GM18867 (cell line): Measurements from ENCODE around the gene UGT1A10.

ENCODE experiments used
- ATAC-seq: cut with Tn5 transposase; IDR thresholded peaks from one replicate; pipeline ENCODE4 v1.9.1; 2021; ENCODE audit warnings: mild to moderate bottlenecking, moderate library complexity; ENCODE audit not compliant: unreplicated experiment

UGT1A10 gene

DNA sequence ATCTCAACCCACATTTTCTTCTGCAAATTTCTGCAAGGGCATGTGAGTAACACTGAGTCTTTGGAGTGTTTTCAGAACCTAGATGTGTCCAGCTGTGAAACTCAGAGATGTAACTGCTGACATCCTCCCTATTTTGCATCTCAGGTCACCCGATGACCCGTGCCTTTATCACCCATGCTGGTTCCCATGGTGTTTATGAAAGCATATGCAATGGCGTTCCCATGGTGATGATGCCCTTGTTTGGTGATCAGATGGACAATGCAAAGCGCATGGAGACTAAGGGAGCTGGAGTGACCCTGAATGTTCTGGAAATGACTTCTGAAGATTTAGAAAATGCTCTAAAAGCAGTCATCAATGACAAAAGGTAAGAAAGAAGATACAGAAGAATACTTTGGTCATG, 131.8 kb downstream of the UGT1A10 start:
- ATAC-seq = no peak

- no peak for ATAC-seq
Measured at GRCh38 chr2:233769260-233769659, 133.0 kb downstream of the UGT1A10 start.

- no peak for ATAC-seq
Measured at GRCh38 chr2:233772153-233772552, 135.9 kb downstream of the UGT1A10 start.

- no peak for ATAC-seq
Measured at GRCh38 chr2:233772583-233772982, 136.3 kb downstream of the UGT1A10 start.

DNA sequence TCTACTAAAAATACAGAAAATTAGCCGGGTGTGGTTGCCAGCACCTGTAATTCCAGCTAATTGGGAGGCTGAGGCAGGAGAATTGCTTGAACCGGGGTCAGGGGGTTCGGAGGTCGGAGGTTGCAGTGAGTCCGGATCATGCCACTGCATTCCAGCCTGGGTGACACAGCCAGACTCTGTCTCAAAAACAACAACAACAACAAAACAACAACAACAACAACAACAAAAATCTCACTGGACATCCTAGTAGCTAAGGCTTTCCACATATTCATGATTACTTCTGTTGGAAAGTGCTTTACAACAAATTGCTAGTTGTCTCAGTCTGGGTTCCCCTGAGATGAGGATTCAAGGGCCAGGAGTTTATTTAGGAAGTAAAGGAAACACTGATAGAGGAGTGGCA, 137.6 kb downstream of the UGT1A10 start:
- no peak for ATAC-seq

DNA sequence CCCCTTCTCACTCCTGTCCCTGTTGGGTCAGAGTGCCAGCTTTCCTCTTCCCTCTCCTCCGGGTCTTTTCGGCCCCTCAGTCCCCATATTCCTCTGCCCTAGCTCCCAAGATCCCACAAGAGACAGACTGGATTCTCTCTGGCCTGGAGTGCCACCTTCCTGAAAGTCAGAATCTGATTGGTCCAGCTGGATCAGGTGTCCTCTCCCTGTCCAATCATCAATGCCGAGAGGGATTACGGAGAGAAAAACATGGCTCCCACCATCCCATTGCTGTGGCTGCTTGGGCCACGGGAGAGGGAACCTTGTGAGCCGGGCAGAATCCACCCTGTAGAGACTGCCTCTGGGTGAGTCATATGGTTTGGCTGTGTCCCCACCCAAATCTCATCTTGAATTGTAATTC, 139.2 kb downstream of the UGT1A10 start:
- ATAC-seq = no peak

DNA sequence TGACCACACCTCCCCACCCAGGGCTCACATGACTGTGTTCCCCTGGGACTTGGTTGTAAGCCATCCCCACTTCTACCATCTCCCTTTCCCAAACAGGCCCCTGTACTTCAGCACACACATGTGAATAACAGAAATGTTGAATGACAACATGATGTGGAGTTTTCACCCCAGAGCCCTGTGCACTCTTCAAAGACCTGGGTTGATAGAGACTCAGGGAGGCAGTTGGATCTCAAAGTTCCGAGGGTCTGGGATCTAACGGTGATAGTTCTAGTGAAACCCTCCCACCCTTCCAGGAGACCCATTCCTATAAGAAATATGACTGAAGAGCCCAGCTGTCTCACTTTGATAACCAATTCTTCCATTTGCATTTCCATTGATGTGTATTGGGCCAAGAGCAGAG, 141.8 kb downstream of the UGT1A10 start, which contains the start of gene MROH2A:
Gene MROH2A, plus strand, starts transcription at position 301 of the 400 bp plus-strand sequence. CDS start 1,029 bp downstream, outside the sequence.
- ATAC-seq = no peak

DNA sequence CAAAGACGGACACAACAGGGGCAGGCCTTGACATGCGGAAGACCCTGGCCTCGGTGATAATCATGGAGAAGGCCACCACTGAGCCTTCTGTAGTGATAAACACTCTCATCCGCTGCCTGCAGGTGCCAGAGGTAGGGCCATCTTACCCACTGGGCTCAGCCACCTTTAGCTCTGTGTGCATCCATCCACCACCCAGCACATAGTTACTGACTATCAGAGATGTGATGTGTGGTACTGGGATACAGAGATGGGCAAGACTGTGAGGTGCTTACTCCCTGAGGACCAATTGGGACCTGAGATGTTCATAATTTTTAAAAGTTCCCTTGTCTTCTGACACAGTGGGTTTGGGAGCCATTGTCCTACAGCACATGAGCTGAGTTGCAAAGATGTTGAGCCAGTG, 143.5 kb downstream of the UGT1A10 start:
- ATAC-seq = no peak

GRCh38 chr2:233780771-233781170, 144.5 kb downstream of the UGT1A10 start:
- no peak for ATAC-seq

- ATAC-seq = no peak
Measured at GRCh38 chr2:233789554-233789953, 153.3 kb downstream of the UGT1A10 start.

DNA sequence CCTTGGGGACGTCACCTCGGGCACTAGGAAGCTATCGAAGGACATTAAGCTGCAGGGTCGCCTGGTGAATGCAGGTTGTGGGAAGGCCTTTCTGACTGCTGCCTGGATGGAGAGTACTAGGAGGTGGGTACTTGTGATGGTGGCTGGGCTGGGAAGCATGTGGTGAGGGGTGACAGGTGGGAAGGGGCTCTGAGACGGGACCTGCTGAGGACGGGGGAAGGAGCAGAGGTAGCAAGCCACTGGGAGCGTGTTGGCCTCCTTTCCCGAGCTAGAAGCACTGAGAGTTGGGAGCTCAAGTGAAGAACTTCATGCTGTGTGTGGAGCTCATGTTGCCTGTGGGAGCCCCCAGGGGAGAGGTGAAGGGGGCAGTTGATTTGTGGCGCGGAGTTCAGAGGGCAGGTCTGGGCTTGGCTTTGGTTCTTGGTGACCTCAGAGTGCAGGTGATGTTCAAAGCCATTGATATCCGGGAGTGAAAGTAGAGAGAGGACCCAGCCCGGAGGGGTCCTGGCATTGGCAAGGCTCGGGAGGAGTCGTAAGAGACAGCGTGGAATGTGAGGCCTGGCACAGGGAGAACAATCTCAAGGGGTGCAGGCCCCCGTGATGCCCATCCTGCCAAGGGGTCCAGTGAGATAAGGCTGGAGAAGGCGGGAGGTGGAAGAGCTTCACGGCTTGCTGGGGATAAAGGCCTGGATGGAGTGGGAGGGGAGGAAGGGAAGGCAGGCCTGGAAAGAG, 155.1 kb downstream of the UGT1A10 start:
- ATAC-seq = no peak

- no peak for ATAC-seq
Measured at GRCh38 chr2:233791883-233792329, 155.7 kb downstream of the UGT1A10 start.

GRCh38 chr2:233792720-233793119, 156.5 kb downstream of the UGT1A10 start:
- no peak for ATAC-seq

DNA sequence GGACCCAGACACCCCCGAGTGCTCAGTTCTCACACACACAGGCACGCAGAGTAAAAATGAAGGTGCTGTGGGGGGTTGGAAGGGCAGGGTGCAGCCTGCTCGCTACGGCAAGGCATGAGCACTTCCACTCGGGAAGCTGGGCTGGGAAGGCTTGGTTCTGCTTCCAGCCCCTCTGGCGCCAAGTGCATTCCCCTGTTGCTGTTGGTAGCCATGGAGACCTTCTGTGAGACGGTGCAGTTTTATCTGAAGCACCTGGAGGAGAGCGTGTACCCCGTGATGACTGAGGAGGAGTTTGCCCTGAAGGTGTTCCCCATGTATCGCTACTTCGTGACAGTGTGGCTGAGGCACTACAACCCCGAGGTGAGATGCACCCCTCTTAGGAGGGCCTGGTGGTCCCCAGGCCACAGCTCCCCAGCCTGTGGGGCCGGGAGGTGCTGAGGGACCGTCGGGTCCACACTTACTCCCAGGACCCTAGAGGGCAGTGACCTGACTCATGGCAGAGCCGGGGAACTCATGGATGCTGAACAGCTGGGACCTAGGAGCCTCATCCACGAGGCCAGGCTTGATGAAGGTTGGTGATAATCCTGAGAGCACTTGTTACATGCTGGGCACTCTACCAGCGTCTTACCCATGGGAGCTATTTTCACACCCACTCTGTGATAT, 157.3 kb downstream of the UGT1A10 start:
- ATAC-seq = no peak

DNA sequence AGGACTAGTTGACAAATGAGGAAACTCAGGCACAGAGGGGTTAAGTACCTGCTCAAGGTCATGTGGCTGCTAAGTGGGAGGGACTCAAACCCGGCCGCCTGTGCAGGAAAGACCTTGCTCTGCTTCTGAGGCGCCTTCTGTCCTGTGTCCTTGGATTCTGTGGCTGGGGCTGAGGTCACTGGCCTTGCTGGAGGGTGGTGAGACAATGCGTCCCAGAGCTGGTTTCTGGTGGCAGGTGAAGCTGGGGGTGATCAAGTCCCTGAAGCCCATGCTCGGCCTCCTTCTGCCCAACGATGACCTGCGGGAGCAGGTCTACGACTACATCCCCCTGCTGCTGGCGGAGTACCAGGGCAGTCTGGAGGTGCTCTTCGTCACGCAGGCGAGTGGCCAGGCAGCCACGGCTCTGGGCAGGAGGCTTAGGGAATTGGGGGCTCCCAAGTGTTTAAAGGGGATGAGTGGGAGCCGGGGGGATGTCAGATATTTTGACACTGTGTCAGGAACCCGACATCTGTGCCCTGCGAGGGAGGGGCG, 157.9 kb downstream of the UGT1A10 start:
- no peak for ATAC-seq

- no peak for ATAC-seq
Measured at GRCh38 chr2:233795735-233796171, 159.5 kb downstream of the UGT1A10 start.

DNA sequence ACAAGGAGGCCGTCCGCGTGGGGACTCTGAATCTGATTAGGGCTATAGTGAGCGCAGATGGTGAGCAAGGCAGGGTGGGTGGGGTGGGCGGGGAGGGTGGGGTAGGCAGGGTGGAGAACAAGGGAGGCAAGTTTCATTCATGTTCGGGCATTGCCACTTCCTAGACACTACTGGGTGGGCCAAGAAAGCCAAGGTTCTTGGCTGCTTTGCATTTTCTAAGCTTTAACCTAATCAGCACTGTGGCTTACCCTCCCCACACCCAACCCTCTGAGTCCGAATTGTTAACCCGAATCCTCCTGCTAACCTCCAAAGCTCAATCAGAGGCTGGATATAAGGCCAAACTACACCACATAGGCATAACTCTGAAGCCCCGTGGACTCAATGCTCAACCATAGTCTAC, 160.0 kb downstream of the UGT1A10 start:
- ATAC-seq = no peak

GRCh38 chr2:233798335-233799086, 162.3 kb downstream of the UGT1A10 start:
- ATAC-seq = no peak

- ATAC-seq = no peak
Measured at GRCh38 chr2:233799087-233799665, 162.9 kb downstream of the UGT1A10 start.

DNA sequence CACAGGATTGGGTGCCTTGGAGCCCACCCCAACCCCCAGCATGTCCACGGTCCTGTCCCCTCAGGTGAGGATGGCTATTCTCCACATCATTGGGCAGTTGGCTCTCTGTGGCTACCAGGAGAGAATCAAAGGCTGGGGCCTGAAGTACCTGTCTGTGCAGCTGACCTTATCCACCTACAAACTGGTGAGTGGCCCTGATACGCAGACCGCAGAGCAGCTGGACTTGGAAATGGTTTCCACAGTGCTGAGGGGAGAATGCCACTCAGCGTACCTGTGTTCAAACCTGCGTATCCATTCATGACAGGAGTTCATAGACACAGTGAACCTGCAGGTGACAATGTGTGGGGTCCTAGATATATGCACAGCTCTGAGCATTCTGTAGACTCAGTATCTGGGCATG, 163.5 kb downstream of the UGT1A10 start:
- no peak for ATAC-seq

GRCh38 chr2:233800208-233800607, 164.0 kb downstream of the UGT1A10 start:
- no peak for ATAC-seq
